ENCODE data around the gene CDH11.

Gene CDH11

DNA sequence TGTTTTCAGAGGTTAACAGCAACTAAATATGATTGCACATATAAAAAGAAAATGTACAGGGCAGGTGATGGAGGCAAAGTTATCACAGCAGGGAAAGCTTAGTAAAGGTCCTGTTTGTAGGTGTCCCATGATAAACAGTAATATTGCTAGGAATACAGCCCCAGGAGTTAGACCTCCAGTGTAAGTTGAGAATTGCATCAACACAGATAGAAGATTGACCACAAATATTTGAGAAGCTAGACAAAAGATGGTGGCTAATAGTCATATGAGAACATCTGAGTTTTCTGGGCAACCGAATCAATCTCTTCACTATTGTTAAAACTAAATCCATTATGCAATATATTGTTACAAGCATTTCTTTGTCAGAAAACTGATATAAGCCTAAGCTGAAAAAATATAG, 152.6 kb downstream of the CDH11 start:
- TF ChIP-seq, protein P1, sequence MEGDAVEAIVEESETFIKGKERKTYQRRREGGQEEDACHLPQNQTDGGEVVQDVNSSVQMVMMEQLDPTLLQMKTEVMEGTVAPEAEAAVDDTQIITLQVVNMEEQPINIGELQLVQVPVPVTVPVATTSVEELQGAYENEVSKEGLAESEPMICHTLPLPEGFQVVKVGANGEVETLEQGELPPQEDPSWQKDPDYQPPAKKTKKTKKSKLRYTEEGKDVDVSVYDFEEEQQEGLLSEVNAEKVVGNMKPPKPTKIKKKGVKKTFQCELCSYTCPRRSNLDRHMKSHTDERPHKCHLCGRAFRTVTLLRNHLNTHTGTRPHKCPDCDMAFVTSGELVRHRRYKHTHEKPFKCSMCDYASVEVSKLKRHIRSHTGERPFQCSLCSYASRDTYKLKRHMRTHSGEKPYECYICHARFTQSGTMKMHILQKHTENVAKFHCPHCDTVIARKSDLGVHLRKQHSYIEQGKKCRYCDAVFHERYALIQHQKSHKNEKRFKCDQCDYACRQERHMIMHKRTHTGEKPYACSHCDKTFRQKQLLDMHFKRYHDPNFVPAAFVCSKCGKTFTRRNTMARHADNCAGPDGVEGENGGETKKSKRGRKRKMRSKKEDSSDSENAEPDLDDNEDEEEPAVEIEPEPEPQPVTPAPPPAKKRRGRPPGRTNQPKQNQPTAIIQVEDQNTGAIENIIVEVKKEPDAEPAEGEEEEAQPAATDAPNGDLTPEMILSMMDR (IDR thresholded peaks at IDR 0.05; ENCODE audit: insufficient read depth, low read depth, low read length, missing control alignments): no peak
- DNase-seq (ENCODE audit: low read depth): no peak
- no peak overlapping the region for H3K4me3 ChIP-seq (ENCODE audit: low read length)

DNA sequence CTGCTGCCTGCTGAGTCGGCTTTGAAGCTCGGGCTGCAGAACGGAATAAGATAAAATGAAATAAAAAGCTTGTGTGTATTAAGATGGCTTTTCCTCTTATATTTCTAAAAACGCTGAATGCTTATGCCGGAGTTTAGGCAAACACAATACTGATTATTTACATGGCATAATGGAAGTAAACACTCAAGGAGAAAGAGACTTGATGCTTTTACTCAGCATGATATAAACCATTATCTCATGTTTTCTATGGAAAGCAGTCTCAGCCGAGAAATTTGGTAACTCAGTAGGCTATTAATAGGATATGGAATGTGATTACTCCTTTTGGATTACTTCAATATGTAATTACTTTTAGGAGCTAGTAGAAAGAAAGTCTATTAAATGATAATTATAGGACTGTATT, 153.3 kb downstream of the CDH11 start:
- DNase-seq (ENCODE audit: low read depth): no peak
- TF ChIP-seq, protein P1 (IDR thresholded peaks at IDR 0.05; ENCODE audit: insufficient read depth, low read depth, low read length, missing control alignments): no peak
- H3K4me3 ChIP-seq (ENCODE audit: low read length): no peak overlapping the region

DNA sequence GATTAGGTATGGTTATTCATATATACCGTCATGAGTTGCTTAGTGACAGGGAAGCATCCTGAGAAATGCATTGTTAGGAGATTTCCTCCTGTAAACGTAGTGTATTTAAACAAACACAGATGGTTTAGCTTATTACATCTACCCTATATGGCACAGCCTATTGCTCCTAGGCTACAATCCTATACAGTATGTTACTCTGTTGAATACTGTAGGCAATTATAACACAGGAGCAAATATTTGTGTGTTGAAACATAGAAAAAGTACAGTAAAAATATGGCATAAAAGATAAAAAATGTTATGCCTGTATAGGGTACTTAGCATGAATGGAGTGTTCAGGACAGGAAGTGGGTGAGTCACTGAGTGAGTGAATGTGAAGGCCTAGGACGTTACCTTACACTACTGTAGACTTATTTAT, 157.7 kb downstream of the CDH11 start:
- TF ChIP-seq, protein P1 (IDR thresholded peaks at IDR 0.05; ENCODE audit: insufficient read depth, low read depth, low read length, missing control alignments): no peak
- peak; percentile 76 for DNase-seq (ENCODE audit: low read depth)
- H3K4me3 ChIP-seq (ENCODE audit: low read length): no peak overlapping the region

DNA sequence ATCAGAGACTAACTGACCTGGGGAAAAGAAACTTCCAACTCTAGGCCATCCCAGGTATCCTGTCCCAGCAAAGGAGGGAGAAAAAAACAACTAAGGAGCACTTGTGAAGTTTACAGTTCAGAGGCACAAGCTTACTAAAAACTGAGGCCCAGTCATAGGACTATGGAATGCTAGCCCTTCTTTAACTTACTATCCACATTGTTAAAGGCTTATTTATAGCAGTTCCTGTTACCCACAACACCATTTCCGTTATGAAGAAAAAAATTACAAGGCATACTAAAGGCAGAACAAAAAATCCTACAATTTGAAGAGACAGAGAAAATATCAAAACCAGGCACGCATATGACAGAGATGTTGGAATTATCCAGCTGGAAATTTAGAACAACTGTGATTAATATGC, 159.1 kb downstream of the CDH11 start:
- TF ChIP-seq, protein P1 (IDR thresholded peaks at IDR 0.05; ENCODE audit: insufficient read depth, low read depth, low read length, missing control alignments): no peak
- no peak overlapping the region for H3K4me3 ChIP-seq (ENCODE audit: low read length)
- no peak for DNase-seq (ENCODE audit: low read depth)

DNA sequence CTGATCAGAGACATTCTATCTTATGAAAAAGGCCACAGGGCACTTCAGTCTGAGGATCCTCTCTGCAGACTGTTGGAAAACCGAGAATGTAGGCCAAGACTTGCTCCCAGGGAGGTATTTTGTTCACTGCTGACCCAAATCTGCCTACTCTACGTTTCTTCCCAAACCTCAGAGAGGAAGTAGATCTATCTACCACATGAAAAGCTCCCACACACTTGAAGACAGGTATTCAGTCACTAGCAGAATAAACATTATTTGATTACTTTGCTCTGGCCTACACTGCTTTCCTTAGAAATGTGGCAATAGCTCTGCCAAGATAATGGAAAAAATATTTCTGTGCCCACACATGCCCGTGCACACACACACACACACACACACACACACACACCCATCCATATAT, 164.6 kb downstream of the CDH11 start:
- H3K4me3 ChIP-seq (ENCODE audit: low read length): no peak overlapping the region
- TF ChIP-seq, protein P1 (IDR thresholded peaks at IDR 0.05; ENCODE audit: insufficient read depth, low read depth, low read length, missing control alignments): no peak
- no peak for DNase-seq (ENCODE audit: low read depth)

DNA sequence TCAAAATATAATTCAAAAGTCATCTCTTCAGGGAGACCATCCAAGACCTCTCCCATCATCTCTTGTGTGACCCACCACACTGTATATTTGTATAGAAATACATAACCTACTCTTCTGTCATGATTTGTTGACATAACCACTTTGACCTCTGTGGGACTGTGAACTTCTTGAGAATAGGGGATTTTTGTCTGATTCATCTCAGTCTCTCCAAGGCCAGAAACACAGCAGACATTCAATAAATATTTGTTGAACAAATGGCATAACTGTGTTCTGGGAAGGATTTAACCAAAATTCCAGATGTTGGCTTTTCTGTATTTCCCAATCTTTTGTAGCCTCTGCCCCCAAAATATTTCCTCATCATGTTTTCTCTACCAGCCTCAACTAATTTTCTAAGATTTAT, 169.7 kb downstream of the CDH11 start:
- H3K4me3 ChIP-seq (ENCODE audit: low read length): no peak overlapping the region
- DNase-seq (ENCODE audit: low read depth): peak; percentile 18
- TF ChIP-seq, protein P1 (IDR thresholded peaks at IDR 0.05; ENCODE audit: insufficient read depth, low read depth, low read length, missing control alignments): no peak

DNA sequence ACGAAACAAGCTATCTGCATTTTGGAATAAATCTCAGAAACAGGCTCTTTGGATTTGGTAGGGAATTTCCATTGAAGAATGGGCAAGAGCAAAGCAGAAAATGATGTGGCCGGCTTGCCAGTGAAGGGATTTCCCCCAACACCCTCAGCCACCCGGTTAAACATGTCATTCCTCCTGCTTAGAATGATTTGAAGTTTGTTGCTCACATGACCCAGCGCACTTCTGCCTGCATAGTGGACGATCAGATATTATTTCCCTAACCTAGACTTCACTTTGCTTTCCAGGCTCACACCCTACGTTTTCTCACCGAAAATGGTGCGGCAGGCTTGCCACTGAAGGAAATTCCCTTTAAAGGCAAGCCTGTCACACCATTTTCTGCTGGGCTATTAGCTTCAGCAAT, 170.7 kb downstream of the CDH11 start:
- DNase-seq (ENCODE audit: low read depth): no peak
- H3K4me3 ChIP-seq (ENCODE audit: low read length): no peak overlapping the region
- TF ChIP-seq, protein P1 (IDR thresholded peaks at IDR 0.05; ENCODE audit: insufficient read depth, low read depth, low read length, missing control alignments): no peak
